Transverse colon (tissue), 4 donors: ENCODE data around the gene USP37. TPM values are rescaled to one million over a fixed set of nuclear protein-coding genes. Genes with fewer than 3 reads are reported as not detected.

Experiments used
- DNase-seq: peaks from one replicate; pipeline ENCODE4 v3.0.0-alpha.2; 2019
- H3K27ac ChIP-seq, 4 donors: fragments of 200-600 bp; sonication (generic); 2 replicates each; pipeline ENCODE4 v1.5.1; 2016 to 2018; ENCODE audit warnings: inconsistent platforms in 4 of 4
- H3K27me3 ChIP-seq: fragments of 200-600 bp; sonication (generic); 2 replicates; pipeline ENCODE4 v1.5.1; 2017; ENCODE audit warnings: inconsistent platforms
- H3K36me3 ChIP-seq, 4 donors: fragments of 200-600 bp; sonication (generic); 2 replicates each; pipeline ENCODE4 v1.5.1; 2017 to 2019; ENCODE audit warnings: inconsistent platforms in 4 of 4
- H3K4me1 ChIP-seq, 4 donors: fragments of 200-600 bp; sonication (generic); 2 replicates each; pipeline ENCODE4 v1.5.1; 2017 to 2020; ENCODE audit warnings: inconsistent platforms in 4 of 4
- H3K4me3 ChIP-seq, 4 donors: fragments of 200-600 bp; sonication (generic); 1 replicate in 1 of 4; 2 replicates in 3 of 4; pipeline versions ENCODE4 v1.5.1 to v1.6.1; 2017 to 2019; ENCODE audit warnings: inconsistent platforms in 4 of 4
- H3K9me3 ChIP-seq, 2 donors: fragments of 200-600 bp; sonication (generic); 2 replicates each; pipeline ENCODE4 v1.5.1; 2017 to 2019; ENCODE audit warnings: inconsistent platforms in 2 of 2
- CTCF ChIP-seq, 5 experiments: fragments of 200-600 bp in 3 of 5; fragments of 450-650 bp in 2 of 5; sonication (generic) in 3 of 5; IDR thresholded peaks; 1 replicate in 2 of 5; 2 replicates in 3 of 5; pipeline ENCODE4 v1.5.1; 2016 to 2017; ENCODE audit warnings: antibody characterized with exemption in 5 of 5, inconsistent platforms in 3 of 5, mild to moderate bottlenecking in 2 of 5, moderate library complexity in 1 of 5
- EP300 ChIP-seq: sonication (generic); formaldehyde crosslinking; IDR thresholded peaks from one replicate; pipeline ENCODE4 v1.6.1; 2017; ENCODE audit warnings: antibody characterized with exemption, low read depth
- POLR2A ChIP-seq: fragments of 450-650 bp; IDR thresholded peaks from one replicate; pipeline ENCODE4 v1.6.1; 2016; ENCODE audit warnings: antibody characterized with exemption, mild to moderate bottlenecking, moderate library complexity
- POLR2AphosphoS5 ChIP-seq, 3 donors: sonication (generic); formaldehyde crosslinking; IDR thresholded peaks; one replicate each; pipeline ENCODE4 v1.6.1; 2016; ENCODE audit warnings: antibody characterized with exemption in 3 of 3
- WGBS, 2 donors: methylation state at CpG; one replicate each; pipeline ENCODE4 v1.1.5; 2018; ENCODE audit warnings: low coverage in 1 of 2; 5-methylcytosine and 5-hydroxymethylcytosine counted together
- in situ Hi-C, 4 donors: fragments of 200-750 bp; cut with MboI; loops; one replicate each; pipeline versions ENCODE4 v1.15.0 to v1.15.1; 2017; ENCODE audit warnings: low sequenced_read_pairs in 3 of 4, low pct_ligation_motif_present in 1 of 4, low pct_unique_long_range_greater_than_20kb in 1 of 4
- intact Hi-C: fragments of 100-400 bp; cut with DNase I; formaldehyde crosslinking; loops from one replicate; pipeline ENCODE4 v1.15.1; 2023; ENCODE audit warnings: low total_unique reads
- total RNA-seq, 4 donors: library from RNA; depleted of rRNA; stranded (reverse); fragments of >200 nt; gene quantifications; one replicate each; pipeline ENCODE4 v1.1.0, GENCODE V29; 2016

Gene USP37
- total RNA-seq, 4 donors from 2014 or later = 1.4 to 15.7 (median 8.1) TPM

- in situ Hi-C loops = no loop called here
- H3K27ac ChIP-seq = no peak overlapping the region
- H3K36me3 ChIP-seq = peaks cover 0 to 4% (median 0%) of the 10 kb centered on the region in 4 donors
- TF ChIP-seq POLR2AphosphoS5 (IDR thresholded peaks at IDR 0.05) = no peak
- no peak for TF ChIP-seq CTCF (IDR thresholded peaks at IDR 0.05)
- no peak for TF ChIP-seq EP300
- TF ChIP-seq POLR2A = no peak
- no peak for DNase-seq
- intact Hi-C loops = no loop called here
- no peak overlapping the region for H3K4me3 ChIP-seq
- H3K9me3 ChIP-seq = no peaks in the 10 kb centered on the region
- 78% methylated on average over 10 of the region's 10 CpGs; no CpG with 5 or more reads in 1 of the 2 donors for WGBS, 2 donors
- H3K4me1 ChIP-seq = peaks cover 0 to 10% (median 3%) of the 10 kb centered on the region in 4 donors
- H3K27me3 ChIP-seq = no peaks in the 10 kb centered on the region
Observed at GRCh38 chr2:218425531-218425930, 142.6 kb downstream of the USP37 start.

- Histone ChIP-seq H3K4me1 (peaks cover 0 to 11% (median 4%) of the 10 kb centered on the region in 4 donors), H3K36me3 (peaks cover 0 to 4% (median 0%) of the 10 kb centered on the region in 4 donors), H3K27me3 (no peaks in the 10 kb centered on the region), H3K4me3 (no peak overlapping the region), H3K9me3 (no peaks in the 10 kb centered on the region), H3K27ac (no peak overlapping the region)
- in situ Hi-C loops (no loop called here), intact Hi-C loops (no loop called here)
- TF ChIP-seq POLR2AphosphoS5 (IDR thresholded peaks at IDR 0.05) = no peak
- TF ChIP-seq CTCF (IDR thresholded peaks at IDR 0.05) = no peak
- 84 to 90% methylated on average over 2 to 9 of the region's 9 CpGs for WGBS, 2 donors
- DNase-seq = no peak
Observed at GRCh38 chr2:218423584-218423983, 144.6 kb downstream of the USP37 start.

- 89% methylated on average over 9 of the region's 9 CpGs; no CpG with 5 or more reads in 1 of the 2 donors for WGBS, 2 donors
- Histone ChIP-seq H3K9me3 (no peaks in the 10 kb centered on the region), H3K36me3 (no peaks in the 10 kb centered on the region), H3K27ac (no peak overlapping the region), H3K27me3 (no peaks in the 10 kb centered on the region), H3K4me3 (no peak overlapping the region), H3K4me1 (peaks cover 4 to 19% (median 13%) of the 10 kb centered on the region in 4 donors)
- in situ Hi-C loops (no loop called here), intact Hi-C loops (no loop called here)
- DNase-seq = no peak
- TF ChIP-seq CTCF (IDR thresholded peaks at IDR 0.05) (no peak), POLR2AphosphoS5 (IDR thresholded peaks at IDR 0.05) (no peak), EP300 (no peak), POLR2A (no peak)
Observed at GRCh38 chr2:218422403-218423086, 145.6 kb downstream of the USP37 start.

- H3K9me3 ChIP-seq = no peaks in the 10 kb centered on the region
- peaks cover 4 to 19% (median 13%) of the 10 kb centered on the region in 4 donors for H3K4me1 ChIP-seq
- peak overlapping the region in 2 of 4 donors; percentile 44 to 55 for H3K4me3 ChIP-seq
- intact Hi-C loops (no loop called here), in situ Hi-C loops (no loop called here)
- H3K36me3 ChIP-seq = no peaks in the 10 kb centered on the region
- TF ChIP-seq EP300 (no peak), CTCF (IDR thresholded peaks at IDR 0.05) (no peak), POLR2A (no peak), POLR2AphosphoS5 (IDR thresholded peaks at IDR 0.05) (no peak)
- WGBS, 2 donors = 60 to 65% methylated on average over 1 to 2 of the region's 2 CpGs
- peak; percentile 19 for DNase-seq
- H3K27me3 ChIP-seq = no peaks in the 10 kb centered on the region
- peak overlapping the region in 3 of 4 donors; percentile 77 to 88 (median 78) for H3K27ac ChIP-seq
Observed at GRCh38 chr2:218421027-218421426, 147.1 kb downstream of the USP37 start.
